ENCODE data around the gene TRPM6. TPM values are rescaled to one million over a fixed set of nuclear protein-coding genes. Genes with fewer than 3 reads are reported as not detected.
"Not testable (repeated sequence)": the region's sequence is repeated elsewhere in the genome, so short reads cannot be mapped to it uniquely, and the experiment has no call there.

TRPM6 gene
- total RNA-seq, 1 donor from 2014 or later, result 0.21 TPM

DNA sequence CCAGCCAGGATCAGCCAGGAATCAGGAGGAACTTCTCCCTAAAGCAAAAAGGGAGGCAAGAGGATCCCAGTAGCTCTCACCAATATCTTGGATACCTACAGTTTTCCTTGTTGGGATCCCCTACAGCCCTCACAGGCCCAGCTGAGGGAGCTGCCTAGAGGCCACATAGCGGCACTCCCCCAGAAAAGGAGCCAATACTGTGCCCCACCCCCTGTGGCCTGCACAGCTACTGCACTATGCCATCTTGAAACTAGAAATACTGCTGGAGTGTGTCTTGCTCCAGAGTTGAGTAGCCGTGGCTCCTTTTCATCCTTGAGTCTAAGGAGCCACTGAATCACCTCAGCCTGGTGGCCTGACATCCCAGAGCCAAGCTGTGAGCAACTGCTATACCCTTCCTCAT, 22.3 kb upstream of the TRPM6 start:
- no peak overlapping the region for H3K4me3 ChIP-seq (ENCODE audit: low read depth, low read length)
- TF ChIP-seq, protein P1, sequence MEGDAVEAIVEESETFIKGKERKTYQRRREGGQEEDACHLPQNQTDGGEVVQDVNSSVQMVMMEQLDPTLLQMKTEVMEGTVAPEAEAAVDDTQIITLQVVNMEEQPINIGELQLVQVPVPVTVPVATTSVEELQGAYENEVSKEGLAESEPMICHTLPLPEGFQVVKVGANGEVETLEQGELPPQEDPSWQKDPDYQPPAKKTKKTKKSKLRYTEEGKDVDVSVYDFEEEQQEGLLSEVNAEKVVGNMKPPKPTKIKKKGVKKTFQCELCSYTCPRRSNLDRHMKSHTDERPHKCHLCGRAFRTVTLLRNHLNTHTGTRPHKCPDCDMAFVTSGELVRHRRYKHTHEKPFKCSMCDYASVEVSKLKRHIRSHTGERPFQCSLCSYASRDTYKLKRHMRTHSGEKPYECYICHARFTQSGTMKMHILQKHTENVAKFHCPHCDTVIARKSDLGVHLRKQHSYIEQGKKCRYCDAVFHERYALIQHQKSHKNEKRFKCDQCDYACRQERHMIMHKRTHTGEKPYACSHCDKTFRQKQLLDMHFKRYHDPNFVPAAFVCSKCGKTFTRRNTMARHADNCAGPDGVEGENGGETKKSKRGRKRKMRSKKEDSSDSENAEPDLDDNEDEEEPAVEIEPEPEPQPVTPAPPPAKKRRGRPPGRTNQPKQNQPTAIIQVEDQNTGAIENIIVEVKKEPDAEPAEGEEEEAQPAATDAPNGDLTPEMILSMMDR (IDR thresholded peaks at IDR 0.05; ENCODE audit: insufficient read depth, low read length, poor library complexity, severe bottlenecking), result no peak
- H3K36me3 ChIP-seq (ENCODE audit: control insufficient read depth, insufficient read depth, low read length), result no peaks in the 10 kb centered on the region
- DNase-seq (ENCODE audit: low read depth), result no peak
- H3K27me3 ChIP-seq (ENCODE audit: control insufficient read depth, insufficient read depth, low read length), result no peaks in the 10 kb centered on the region

DNA sequence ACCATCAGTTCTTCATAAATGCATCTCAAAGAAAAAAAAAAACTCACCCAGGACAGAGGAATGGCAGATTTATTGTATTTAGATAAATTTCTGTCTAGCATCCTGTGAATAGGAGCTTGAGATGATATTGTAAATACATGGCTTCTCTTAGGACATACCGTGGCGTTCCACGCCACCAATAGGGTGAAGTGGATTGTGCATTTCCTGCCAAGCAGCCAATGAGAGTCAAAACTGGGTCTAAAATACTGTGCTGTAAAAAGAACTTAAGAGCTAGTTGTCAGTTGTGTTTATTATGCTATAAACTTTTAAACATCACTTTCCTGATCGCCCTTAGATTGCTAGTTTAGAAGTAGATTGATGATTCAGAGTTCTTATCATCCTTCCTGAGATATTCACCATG, 20.9 kb upstream of the TRPM6 start:
- DNase-seq (ENCODE audit: low read depth), result no peak
- Histone ChIP-seq H3K36me3 (ENCODE audit: control insufficient read depth, insufficient read depth, low read length) (no peaks in the 10 kb centered on the region), H3K4me3 (ENCODE audit: low read depth, low read length) (no peak overlapping the region), H3K27me3 (ENCODE audit: control insufficient read depth, insufficient read depth, low read length) (no peaks in the 10 kb centered on the region)
- TF ChIP-seq, protein P1 (IDR thresholded peaks at IDR 0.05; ENCODE audit: insufficient read depth, low read length, poor library complexity, severe bottlenecking), result no peak

- TF ChIP-seq, protein P1 (IDR thresholded peaks at IDR 0.05; ENCODE audit: insufficient read depth, low read length, poor library complexity, severe bottlenecking), result no peak
- no peak for DNase-seq (ENCODE audit: low read depth)
- H3K27me3 ChIP-seq (ENCODE audit: control insufficient read depth, insufficient read depth, low read length), result no peaks in the 10 kb centered on the region
- no peak overlapping the region for H3K4me3 ChIP-seq (ENCODE audit: low read depth, low read length)
- no peaks in the 10 kb centered on the region for H3K36me3 ChIP-seq (ENCODE audit: control insufficient read depth, insufficient read depth, low read length)
Measured at GRCh38 chr9:74907085-74907484, 19.4 kb upstream of the TRPM6 start.

GRCh38 chr9:74901001-74901400, 13.3 kb upstream of the TRPM6 start:
- H3K4me3 ChIP-seq (ENCODE audit: low read depth, low read length), result no peak overlapping the region
- TF ChIP-seq, protein P1 (IDR thresholded peaks at IDR 0.05; ENCODE audit: insufficient read depth, low read length, poor library complexity, severe bottlenecking), result no peak

DNA sequence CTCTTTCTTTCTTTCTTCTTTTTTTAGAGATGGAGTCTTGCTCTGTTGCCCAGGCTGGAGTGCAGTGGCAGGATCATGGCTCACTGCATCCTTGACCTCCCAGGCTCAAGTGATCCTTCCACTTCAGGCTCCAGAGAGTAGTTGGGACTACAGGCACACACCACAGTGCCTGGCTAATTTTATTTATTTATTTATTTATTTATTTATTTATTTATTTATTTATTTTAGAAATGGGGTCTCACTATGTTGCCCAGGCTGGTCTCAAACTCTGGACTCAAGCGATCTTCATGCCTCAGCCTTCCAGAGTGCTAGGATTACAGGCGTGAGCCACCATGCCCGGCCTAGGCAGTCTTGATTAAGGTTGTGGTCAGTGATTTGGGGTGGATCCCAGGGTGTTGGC, 728 bp upstream of the TRPM6 start:
- not testable (repeated sequence) for H3K4me3 ChIP-seq (ENCODE audit: low read depth, low read length); H3K36me3 ChIP-seq (ENCODE audit: control insufficient read depth, insufficient read depth, low read length); DNase-seq (ENCODE audit: low read depth); H3K27me3 ChIP-seq (ENCODE audit: control insufficient read depth, insufficient read depth, low read length)

More at GRCh38 chr9:74901001-74901400, 13.3 kb upstream of the TRPM6 start:
- DNase-seq (ENCODE audit: low read depth), result no peak
- no peaks in the 10 kb centered on the region for H3K36me3 ChIP-seq (ENCODE audit: control insufficient read depth, insufficient read depth, low read length)
- H3K27me3 ChIP-seq (ENCODE audit: control insufficient read depth, insufficient read depth, low read length), result no peaks in the 10 kb centered on the region

GRCh38 chr9:74887981-74888370, 255 bp upstream of the TRPM6 start:
- Histone ChIP-seq H3K27me3 (ENCODE audit: control insufficient read depth, insufficient read depth, low read length) (no peaks in the 10 kb centered on the region), H3K36me3 (ENCODE audit: control insufficient read depth, insufficient read depth, low read length) (no peaks in the 10 kb centered on the region), H3K4me3 (ENCODE audit: low read depth, low read length) (no peak overlapping the region)
- TF ChIP-seq, protein P1 (IDR thresholded peaks at IDR 0.05; ENCODE audit: insufficient read depth, low read length, poor library complexity, severe bottlenecking), result no peak
- no peak for DNase-seq (ENCODE audit: low read depth)
